HG03342 (cell line): Measurements from ENCODE around the gene TMEM115.
"Not testable (repeated sequence)": the region's sequence is repeated elsewhere in the genome, so short reads cannot be mapped to it uniquely, and the experiment has no call there.

ENCODE experiments used
- ATAC-seq: cut with Tn5 transposase; IDR thresholded peaks from one replicate; pipeline ENCODE4 v1.9.1; 2021; ENCODE audit warnings: mild to moderate bottlenecking, moderate library complexity; ENCODE audit not compliant: unreplicated experiment

The TMEM115 gene

DNA sequence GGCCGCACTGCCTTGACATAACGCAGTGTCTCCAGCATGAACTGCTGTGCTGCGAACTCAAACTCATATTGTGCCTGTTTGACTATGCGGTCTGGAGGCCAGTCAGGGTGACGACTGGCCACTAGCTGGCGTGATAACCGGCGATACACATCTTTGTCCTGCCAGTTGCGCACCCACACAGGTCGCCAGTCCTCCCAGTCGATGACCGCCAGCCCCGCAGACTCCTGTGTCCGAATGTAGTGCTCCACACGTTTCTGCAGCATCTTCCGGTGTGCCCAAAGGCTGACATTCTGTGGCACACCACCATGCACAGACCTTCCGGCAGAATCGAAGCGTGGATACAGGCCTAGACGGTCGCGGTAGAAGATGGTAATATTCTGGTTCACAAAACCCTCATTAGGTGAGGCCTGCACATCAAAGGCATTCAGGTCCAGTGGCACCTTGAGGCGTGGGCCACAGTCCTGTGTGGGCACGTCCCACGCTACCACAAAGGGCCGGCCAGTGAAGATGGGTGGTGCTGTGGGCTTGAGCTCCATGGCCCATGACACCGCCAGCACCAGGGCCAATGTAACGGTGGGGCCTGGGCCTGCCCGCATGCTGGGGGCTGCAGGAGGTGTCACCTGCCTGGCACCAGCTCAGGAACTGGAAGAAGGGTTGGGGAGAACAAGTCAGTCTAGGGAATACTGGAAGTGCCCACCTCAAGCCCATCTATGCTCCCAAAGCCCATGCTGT is 39.3 kb downstream of the TMEM115 start:
- no peak for ATAC-seq

GRCh38 chr3:50319181-50319893 is 40.0 kb downstream of the TMEM115 start:
- ATAC-seq, result no peak

DNA sequence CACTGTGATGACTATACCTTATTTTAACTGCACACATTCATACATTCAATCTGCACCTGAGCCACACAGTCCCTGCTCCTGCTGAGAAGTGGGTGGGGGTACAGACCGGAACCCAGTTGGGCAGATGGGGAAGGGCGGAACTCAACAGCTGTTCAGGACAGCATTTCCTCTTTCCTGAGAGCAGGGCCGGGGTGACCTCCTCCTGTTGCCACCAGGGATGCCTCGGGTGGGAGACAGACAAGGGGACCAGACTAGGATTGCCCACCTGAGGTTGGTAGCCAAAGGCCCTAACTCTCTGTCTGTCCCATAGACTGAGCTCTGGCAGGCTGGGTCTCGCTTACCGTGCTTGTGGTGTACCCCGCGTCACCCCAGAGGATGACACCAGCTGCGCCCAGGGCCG is 40.7 kb downstream of the TMEM115 start:
- ATAC-seq, result no peak

GRCh38 chr3:50318163-50318562 is 41.2 kb downstream of the TMEM115 start:
- ATAC-seq, result no peak

DNA sequence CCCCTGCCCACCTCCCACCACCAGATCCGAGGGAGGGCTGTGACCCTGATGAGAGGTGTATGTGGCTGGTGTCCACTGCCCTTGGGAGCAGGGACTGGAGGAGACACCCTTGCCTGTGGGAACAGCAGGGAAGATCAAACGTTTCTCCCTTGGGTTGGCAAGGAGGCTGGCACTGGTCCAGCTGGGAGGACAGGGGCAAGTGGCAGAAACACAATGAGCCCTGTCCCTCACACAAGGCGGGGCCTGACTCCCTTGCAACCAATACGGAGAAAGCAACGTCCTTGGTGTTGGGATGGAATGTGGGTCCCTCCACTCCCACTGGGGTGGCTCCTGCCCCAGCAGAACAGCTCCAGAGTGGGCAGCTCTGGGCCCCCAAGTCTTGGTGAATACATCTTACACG is 42.0 kb downstream of the TMEM115 start:
- ATAC-seq, result no peak

GRCh38 chr3:50316657-50317242 is 42.6 kb downstream of the TMEM115 start:
- ATAC-seq, result no peak

- ATAC-seq, result no peak
Measured at GRCh38 chr3:50314816-50315215, 44.5 kb downstream of the TMEM115 start.

DNA sequence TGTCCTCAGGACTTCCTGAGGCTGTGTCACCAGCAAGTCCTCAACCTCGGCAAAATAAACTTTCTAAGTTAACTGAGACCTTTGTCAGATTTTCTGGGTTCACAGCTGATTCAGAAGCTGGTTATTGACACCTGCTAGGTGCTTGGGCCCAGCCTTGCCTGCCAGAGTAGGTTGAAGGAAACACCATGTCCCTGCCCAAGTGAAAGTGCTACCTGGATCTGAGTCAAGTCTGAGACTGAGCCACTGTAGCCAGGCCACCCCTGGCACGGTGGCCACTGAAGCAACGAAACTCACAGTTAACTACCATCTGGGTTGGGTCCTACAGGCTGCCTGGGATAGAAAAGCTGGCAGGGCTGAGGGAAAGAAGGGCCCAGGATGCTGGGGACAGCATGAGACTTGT is 45.0 kb downstream of the TMEM115 start:
- ATAC-seq, result no peak

DNA sequence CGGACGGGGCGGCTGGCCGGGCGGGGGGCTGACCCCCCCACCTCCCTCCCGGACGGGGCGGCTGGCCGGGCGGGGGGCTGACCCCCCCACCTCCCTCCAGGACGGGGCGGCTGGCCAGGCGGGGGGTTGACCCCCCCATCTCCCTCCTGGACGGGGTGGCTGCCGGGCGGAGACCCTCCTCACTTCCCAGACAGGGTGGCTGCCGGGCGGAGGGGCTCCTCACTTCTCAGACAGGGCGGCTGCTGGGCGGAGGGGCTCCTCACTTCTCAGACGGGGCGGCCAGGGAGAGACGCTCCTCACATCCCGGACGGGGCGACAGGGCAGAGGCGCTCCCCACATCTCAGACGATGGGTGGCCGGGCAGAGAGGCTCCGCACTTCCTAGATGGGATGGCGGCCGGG is 47.3 kb downstream of the TMEM115 start:
- not testable (repeated sequence) for ATAC-seq
